ENCODE data around the gene ITPK1.

The ITPK1 gene

DNA sequence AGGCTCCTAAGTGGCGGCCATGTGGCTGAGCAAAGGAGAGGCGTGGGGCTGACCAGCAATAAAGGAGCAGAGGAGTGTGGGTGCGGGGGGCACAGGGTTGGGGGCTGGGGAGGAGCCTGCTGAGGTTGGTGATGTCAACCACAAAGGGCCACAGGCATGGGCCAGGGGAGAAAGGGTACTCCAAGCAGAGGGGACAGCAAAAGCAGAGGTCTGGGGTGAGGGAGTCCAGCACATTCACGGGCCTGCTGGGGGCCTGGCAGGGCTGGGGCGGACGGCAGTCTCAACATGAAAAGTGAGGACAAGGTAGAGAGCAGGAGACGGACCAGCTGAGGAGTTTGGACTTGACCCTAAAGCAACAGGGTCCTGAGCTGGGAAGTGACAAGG is 111.0 kb downstream of the ITPK1 start:
- FAIRE-seq (no peak), DNase-seq (ENCODE audit: insufficient read length, low spot score) (no peak)
- TF ChIP-seq POU2F2 (IDR thresholded peaks at IDR 0.05; ENCODE audit: low read depth, low read length) = no peak

DNA sequence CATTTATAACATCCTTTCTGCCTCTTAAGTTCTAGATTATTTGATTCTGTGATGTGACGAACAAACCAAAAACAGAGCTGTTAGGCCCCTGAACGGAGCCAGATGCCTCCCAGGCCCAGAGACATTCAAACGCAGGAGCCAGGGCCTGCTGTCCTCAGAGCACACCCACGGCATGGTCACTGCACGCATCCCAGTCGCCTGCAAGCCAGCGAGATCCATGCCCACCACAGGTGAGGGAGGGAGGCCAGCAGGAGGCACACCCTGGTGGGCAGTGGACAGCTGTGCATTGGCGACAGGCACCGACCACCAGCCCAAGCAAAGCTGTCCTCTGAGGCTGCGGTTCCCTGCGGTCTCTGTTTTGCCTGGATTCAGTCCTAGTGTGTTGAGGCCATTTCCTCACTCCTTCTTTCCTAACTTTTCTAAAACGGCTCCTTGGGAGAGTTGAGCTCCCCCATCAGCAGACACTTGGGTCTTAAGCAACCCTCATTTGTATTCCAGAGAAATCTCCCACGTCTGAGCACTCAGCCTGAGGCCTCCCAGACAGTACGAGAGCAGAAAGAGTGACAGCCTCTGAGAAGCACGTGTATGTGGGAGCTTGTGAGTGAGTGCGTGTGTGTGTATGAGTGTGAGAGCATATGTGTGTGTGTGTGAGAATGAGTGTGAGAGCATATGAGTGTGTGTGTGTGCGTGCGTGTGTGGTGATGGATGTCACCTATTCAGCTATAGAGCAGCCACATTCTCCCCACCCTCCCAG is 111.6 kb downstream of the ITPK1 start:
- TF ChIP-seq TAF1 (IDR thresholded peaks at IDR 0.05; ENCODE audit: low read depth, low read length) (no peak), SPI1 (IDR thresholded peaks at IDR 0.05; ENCODE audit: low read depth, low read length) (no peak), POLR2AphosphoS5 (IDR thresholded peaks at IDR 0.05; ENCODE audit: low read depth, low read length) (no peak), POU2F2 (IDR thresholded peaks at IDR 0.05; ENCODE audit: low read depth, low read length) (no peak), POLR2A (IDR thresholded peaks at IDR 0.05; ENCODE audit: low read depth, low read length) (no peak), PAX5 (IDR thresholded peaks at IDR 0.05; ENCODE audit: insufficient read depth, low read length, severe bottlenecking) (no peak)
- FAIRE-seq (no peak), DNase-seq (ENCODE audit: insufficient read length, low spot score) (no peak)

GRCh38 chr14:93002851-93003298 is 112.8 kb downstream of the ITPK1 start:
- DNase-seq (ENCODE audit: insufficient read length, low spot score) (no peak), FAIRE-seq (no peak)
- TF ChIP-seq POU2F2 (IDR thresholded peaks at IDR 0.05; ENCODE audit: low read depth, low read length) = no peak
- no peak for TF ChIP-seq TAF1 (IDR thresholded peaks at IDR 0.05; ENCODE audit: low read depth, low read length)

DNA sequence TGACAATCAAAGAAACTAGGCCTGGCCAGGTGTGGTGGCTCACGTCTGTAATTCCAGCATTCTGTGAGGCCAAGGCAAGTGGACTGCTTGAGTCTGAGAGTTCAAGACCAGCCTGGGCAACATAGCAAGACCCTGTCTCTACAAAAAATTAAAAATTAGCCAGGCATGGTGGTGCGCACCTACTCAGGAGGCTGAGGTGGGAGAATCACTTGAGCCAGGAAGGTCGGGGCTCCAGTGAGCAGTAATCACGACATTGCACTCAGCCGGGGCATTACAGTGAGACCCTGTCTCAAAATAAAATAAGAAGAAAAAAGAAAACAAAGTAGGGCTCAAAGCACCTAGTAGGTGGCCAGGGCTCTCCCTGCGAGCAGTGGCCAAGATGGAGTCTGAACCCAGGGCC is 113.7 kb downstream of the ITPK1 start:
- no peak for DNase-seq (ENCODE audit: insufficient read length, low spot score)
- no peak for FAIRE-seq
- no peak for TF ChIP-seq TAF1 (IDR thresholded peaks at IDR 0.05; ENCODE audit: low read depth, low read length)
- no peak for TF ChIP-seq POLR2A (IDR thresholded peaks at IDR 0.05; ENCODE audit: low read depth, low read length)
- no peak for TF ChIP-seq PAX5 (IDR thresholded peaks at IDR 0.05; ENCODE audit: insufficient read depth, low read length, severe bottlenecking)
- TF ChIP-seq POU2F2 (IDR thresholded peaks at IDR 0.05; ENCODE audit: low read depth, low read length) = no peak
- no peak for TF ChIP-seq SPI1 (IDR thresholded peaks at IDR 0.05; ENCODE audit: low read depth, low read length)

DNA sequence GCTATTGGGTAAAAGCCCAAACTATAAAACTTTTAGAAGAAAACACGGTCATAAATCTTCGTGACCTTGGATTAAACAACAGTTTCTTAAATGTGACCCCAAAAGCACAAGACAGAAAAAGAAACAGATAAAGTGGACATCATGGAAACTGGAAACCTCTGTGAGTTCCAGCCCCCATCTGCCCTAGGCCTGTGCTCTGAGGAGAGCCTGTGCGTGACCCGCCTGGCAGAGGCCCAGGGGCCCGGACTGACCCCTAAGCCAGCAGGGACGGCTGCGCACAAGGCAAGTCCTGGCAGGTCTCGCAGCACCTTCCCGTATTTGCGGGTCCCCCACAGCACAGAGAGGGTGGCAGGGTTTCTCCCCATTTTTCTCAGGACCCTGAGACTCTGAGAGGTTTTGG is 116.8 kb downstream of the ITPK1 start:
- DNase-seq (ENCODE audit: insufficient read length, low spot score) = no peak
- no peak for TF ChIP-seq TAF1 (IDR thresholded peaks at IDR 0.05; ENCODE audit: low read depth, low read length)
- TF ChIP-seq POLR2A (IDR thresholded peaks at IDR 0.05; ENCODE audit: low read depth, low read length) = no peak
- TF ChIP-seq POU2F2 (IDR thresholded peaks at IDR 0.05; ENCODE audit: low read depth, low read length) = no peak
- TF ChIP-seq PAX5 (IDR thresholded peaks at IDR 0.05; ENCODE audit: insufficient read depth, low read length, severe bottlenecking) = no peak
- TF ChIP-seq SPI1 (IDR thresholded peaks at IDR 0.05; ENCODE audit: low read depth, low read length) = no peak
- no peak for TF ChIP-seq POLR2AphosphoS5 (IDR thresholded peaks at IDR 0.05; ENCODE audit: low read depth, low read length)
- no peak for FAIRE-seq

GRCh38 chr14:92997343-92998061 is 118.2 kb downstream of the ITPK1 start:
- no peak for DNase-seq (ENCODE audit: insufficient read length, low spot score)
- TF ChIP-seq POU2F2 (IDR thresholded peaks at IDR 0.05; ENCODE audit: low read depth, low read length) = no peak
- no peak for TF ChIP-seq POLR2A (IDR thresholded peaks at IDR 0.05; ENCODE audit: low read depth, low read length)
- no peak for TF ChIP-seq TAF1 (IDR thresholded peaks at IDR 0.05; ENCODE audit: low read depth, low read length)
- no peak for TF ChIP-seq PAX5 (IDR thresholded peaks at IDR 0.05; ENCODE audit: insufficient read depth, low read length, severe bottlenecking)
- no peak for TF ChIP-seq POLR2AphosphoS5 (IDR thresholded peaks at IDR 0.05; ENCODE audit: low read depth, low read length)
- TF ChIP-seq SPI1 (IDR thresholded peaks at IDR 0.05; ENCODE audit: low read depth, low read length) = no peak
- FAIRE-seq = no peak

GRCh38 chr14:92995620-92996019 is 120.1 kb downstream of the ITPK1 start:
- DNase-seq (ENCODE audit: insufficient read length, low spot score) (no peak), FAIRE-seq (no peak)
- TF ChIP-seq POLR2AphosphoS5 (IDR thresholded peaks at IDR 0.05; ENCODE audit: low read depth, low read length) = no peak
- TF ChIP-seq TAF1 (IDR thresholded peaks at IDR 0.05; ENCODE audit: low read depth, low read length) = no peak
- TF ChIP-seq POU2F2 (IDR thresholded peaks at IDR 0.05; ENCODE audit: low read depth, low read length) = no peak
- TF ChIP-seq PAX5 (IDR thresholded peaks at IDR 0.05; ENCODE audit: insufficient read depth, low read length, severe bottlenecking) = no peak
- TF ChIP-seq SPI1 (IDR thresholded peaks at IDR 0.05; ENCODE audit: low read depth, low read length) = no peak
- no peak for TF ChIP-seq POLR2A (IDR thresholded peaks at IDR 0.05; ENCODE audit: low read depth, low read length)

GRCh38 chr14:92994942-92995341 is 120.8 kb downstream of the ITPK1 start:
- FAIRE-seq (no peak), DNase-seq (ENCODE audit: insufficient read length, low spot score) (no peak)

GRCh38 chr14:92994131-92994676 is 121.5 kb downstream of the ITPK1 start:
- FAIRE-seq (no peak), DNase-seq (ENCODE audit: insufficient read length, low spot score) (no peak)
- TF ChIP-seq POU2F2 (IDR thresholded peaks at IDR 0.05; ENCODE audit: low read depth, low read length) = no peak

More at GRCh38 chr14:92994942-92995341, 120.8 kb downstream of the ITPK1 start:
- TF ChIP-seq POLR2A (IDR thresholded peaks at IDR 0.05; ENCODE audit: low read depth, low read length) (no peak), SPI1 (IDR thresholded peaks at IDR 0.05; ENCODE audit: low read depth, low read length) (no peak), POU2F2 (IDR thresholded peaks at IDR 0.05; ENCODE audit: low read depth, low read length) (no peak), TAF1 (IDR thresholded peaks at IDR 0.05; ENCODE audit: low read depth, low read length) (no peak), PAX5 (IDR thresholded peaks at IDR 0.05; ENCODE audit: insufficient read depth, low read length, severe bottlenecking) (no peak), POLR2AphosphoS5 (IDR thresholded peaks at IDR 0.05; ENCODE audit: low read depth, low read length) (no peak)

GRCh38 chr14:92993302-92993701 is 122.4 kb downstream of the ITPK1 start:
- FAIRE-seq (no peak), DNase-seq (ENCODE audit: insufficient read length, low spot score) (no peak)
- no peak for TF ChIP-seq POU2F2 (IDR thresholded peaks at IDR 0.05; ENCODE audit: low read depth, low read length)
- TF ChIP-seq PAX5 (IDR thresholded peaks at IDR 0.05; ENCODE audit: insufficient read depth, low read length, severe bottlenecking) = no peak
- no peak for TF ChIP-seq SPI1 (IDR thresholded peaks at IDR 0.05; ENCODE audit: low read depth, low read length)
- TF ChIP-seq POLR2AphosphoS5 (IDR thresholded peaks at IDR 0.05; ENCODE audit: low read depth, low read length) = no peak
- no peak for TF ChIP-seq TAF1 (IDR thresholded peaks at IDR 0.05; ENCODE audit: low read depth, low read length)
- no peak for TF ChIP-seq POLR2A (IDR thresholded peaks at IDR 0.05; ENCODE audit: low read depth, low read length)
